ENCODE results near the gene PRRT1.
A peak's percentile ranks its signal among the peaks of the same experiment; 100 is the strongest.

PRRT1 gene

GRCh38 chr6:32181148-32181702 is 29.5 kb upstream of the PRRT1 start:
- no peak for TF ChIP-seq CTCF (IDR thresholded peaks at IDR 0.05)
- Histone ChIP-seq H3K4me3 (ENCODE audit: low read depth in 1 of 2, low read length in 1 of 2) (no peak overlapping the region), H3K27me3 (no peaks in the 10 kb centered on the region), H3K27ac (peak overlapping the region; percentile 97), H3K4me1 (ENCODE audit: control insufficient read depth in 1 of 2, insufficient read depth in 1 of 2, low read depth in 1 of 2, low read length in 1 of 2) (peaks cover 32 to 46% of the 10 kb centered on the region in 2 experiments), H3K9me3 (no peaks in the 10 kb centered on the region), H3K36me3 (peaks cover 49% of the 10 kb centered on the region)

GRCh38 chr6:32179766-32180405 is 28.1 kb upstream of the PRRT1 start:
- H3K4me1 ChIP-seq (ENCODE audit: control insufficient read depth in 1 of 2, insufficient read depth in 1 of 2, low read depth in 1 of 2, low read length in 1 of 2): peaks cover 38 to 53% of the 10 kb centered on the region in 2 experiments
- no peaks in the 10 kb centered on the region for H3K27me3 ChIP-seq
- peak overlapping the region; percentile 97 for H3K27ac ChIP-seq
- H3K36me3 ChIP-seq: peaks cover 41% of the 10 kb centered on the region
- no peak overlapping the region for H3K4me3 ChIP-seq (ENCODE audit: low read depth in 1 of 2, low read length in 1 of 2)
- no peak for TF ChIP-seq CTCF (IDR thresholded peaks at IDR 0.05)
- H3K9me3 ChIP-seq: no peaks in the 10 kb centered on the region

GRCh38 chr6:32178547-32179440 is 27.1 kb upstream of the PRRT1 start:
- peak overlapping the region; percentile 97 for H3K27ac ChIP-seq
- H3K4me1 ChIP-seq (ENCODE audit: control insufficient read depth in 1 of 2, insufficient read depth in 1 of 2, low read depth in 1 of 2, low read length in 1 of 2): peaks cover 40 to 49% of the 10 kb centered on the region in 2 experiments
- H3K27me3 ChIP-seq: no peaks in the 10 kb centered on the region
- H3K36me3 ChIP-seq: peaks cover 36% of the 10 kb centered on the region
- no peak for TF ChIP-seq CTCF (IDR thresholded peaks at IDR 0.05)
- H3K9me3 ChIP-seq: no peaks in the 10 kb centered on the region
- peak overlapping the region; percentile 75 to 92 for H3K4me3 ChIP-seq (ENCODE audit: low read depth in 1 of 2, low read length in 1 of 2)

GRCh38 chr6:32177788-32178546 is 26.2 kb upstream of the PRRT1 start, which contains the start of gene RNF5:
Gene RNF5 (plus strand): TSS chr6:32178405. CDS start chr6:32178512, 107 bp downstream.
- H3K36me3 ChIP-seq: peaks cover 27% of the 10 kb centered on the region
- no peaks in the 10 kb centered on the region for H3K27me3 ChIP-seq
- peak within 1 kb of the TSS; percentile 97 for H3K27ac ChIP-seq
- H3K4me1 ChIP-seq (ENCODE audit: control insufficient read depth in 1 of 2, insufficient read depth in 1 of 2, low read depth in 1 of 2, low read length in 1 of 2): peaks cover 44 to 56% of the 10 kb centered on the region in 2 experiments
- H3K9me3 ChIP-seq: no peaks in the 10 kb centered on the region
- H3K4me3 ChIP-seq (ENCODE audit: low read depth in 1 of 2, low read length in 1 of 2): peak within 1 kb of the TSS; percentile 75 to 92
- TF ChIP-seq CTCF (IDR thresholded peaks at IDR 0.05): no peak

- H3K4me3 ChIP-seq (ENCODE audit: low read depth in 1 of 2, low read length in 1 of 2): peak overlapping the region; percentile 75 to 92
- no peaks in the 10 kb centered on the region for H3K9me3 ChIP-seq
- no peaks in the 10 kb centered on the region for H3K27me3 ChIP-seq
- H3K4me1 ChIP-seq (ENCODE audit: control insufficient read depth in 1 of 2, insufficient read depth in 1 of 2, low read depth in 1 of 2, low read length in 1 of 2): peaks cover 50 to 58% of the 10 kb centered on the region in 2 experiments
- peak overlapping the region; percentile 97 for H3K27ac ChIP-seq
- TF ChIP-seq CTCF (IDR thresholded peaks at IDR 0.05): no peak
- peaks cover 20% of the 10 kb centered on the region for H3K36me3 ChIP-seq
Observed at GRCh38 chr6:32177183-32177787, 25.5 kb upstream of the PRRT1 start.
